ENCODE results near the gene PAGE2.

Gene PAGE2

DNA sequence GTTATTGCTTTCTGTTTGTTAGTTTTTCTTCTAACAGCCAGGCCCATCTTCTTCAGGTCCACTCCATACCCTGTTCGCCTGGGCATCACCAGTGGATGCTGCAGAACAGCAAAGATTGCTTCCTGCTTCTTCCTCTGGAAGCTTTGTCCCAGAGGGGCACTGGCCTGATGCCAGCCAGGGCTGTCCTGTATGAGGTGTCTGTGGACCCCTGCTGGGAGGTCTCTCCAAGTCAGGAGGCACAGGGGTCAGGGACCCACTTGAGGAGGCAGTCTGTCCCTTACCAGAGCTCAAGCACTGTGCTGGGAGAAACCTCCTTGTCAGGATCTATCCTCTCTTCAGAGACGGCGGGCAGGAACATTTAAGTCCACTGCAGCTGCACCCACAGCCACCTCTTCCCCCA lies 16.5 kb upstream of the PAGE2 start:
- no peak overlapping the region for H3K4me3 ChIP-seq
- TF ChIP-seq, protein P1, sequence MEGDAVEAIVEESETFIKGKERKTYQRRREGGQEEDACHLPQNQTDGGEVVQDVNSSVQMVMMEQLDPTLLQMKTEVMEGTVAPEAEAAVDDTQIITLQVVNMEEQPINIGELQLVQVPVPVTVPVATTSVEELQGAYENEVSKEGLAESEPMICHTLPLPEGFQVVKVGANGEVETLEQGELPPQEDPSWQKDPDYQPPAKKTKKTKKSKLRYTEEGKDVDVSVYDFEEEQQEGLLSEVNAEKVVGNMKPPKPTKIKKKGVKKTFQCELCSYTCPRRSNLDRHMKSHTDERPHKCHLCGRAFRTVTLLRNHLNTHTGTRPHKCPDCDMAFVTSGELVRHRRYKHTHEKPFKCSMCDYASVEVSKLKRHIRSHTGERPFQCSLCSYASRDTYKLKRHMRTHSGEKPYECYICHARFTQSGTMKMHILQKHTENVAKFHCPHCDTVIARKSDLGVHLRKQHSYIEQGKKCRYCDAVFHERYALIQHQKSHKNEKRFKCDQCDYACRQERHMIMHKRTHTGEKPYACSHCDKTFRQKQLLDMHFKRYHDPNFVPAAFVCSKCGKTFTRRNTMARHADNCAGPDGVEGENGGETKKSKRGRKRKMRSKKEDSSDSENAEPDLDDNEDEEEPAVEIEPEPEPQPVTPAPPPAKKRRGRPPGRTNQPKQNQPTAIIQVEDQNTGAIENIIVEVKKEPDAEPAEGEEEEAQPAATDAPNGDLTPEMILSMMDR (IDR thresholded peaks at IDR 0.05), result no peak
- H3K27ac ChIP-seq, result no peak overlapping the region

DNA sequence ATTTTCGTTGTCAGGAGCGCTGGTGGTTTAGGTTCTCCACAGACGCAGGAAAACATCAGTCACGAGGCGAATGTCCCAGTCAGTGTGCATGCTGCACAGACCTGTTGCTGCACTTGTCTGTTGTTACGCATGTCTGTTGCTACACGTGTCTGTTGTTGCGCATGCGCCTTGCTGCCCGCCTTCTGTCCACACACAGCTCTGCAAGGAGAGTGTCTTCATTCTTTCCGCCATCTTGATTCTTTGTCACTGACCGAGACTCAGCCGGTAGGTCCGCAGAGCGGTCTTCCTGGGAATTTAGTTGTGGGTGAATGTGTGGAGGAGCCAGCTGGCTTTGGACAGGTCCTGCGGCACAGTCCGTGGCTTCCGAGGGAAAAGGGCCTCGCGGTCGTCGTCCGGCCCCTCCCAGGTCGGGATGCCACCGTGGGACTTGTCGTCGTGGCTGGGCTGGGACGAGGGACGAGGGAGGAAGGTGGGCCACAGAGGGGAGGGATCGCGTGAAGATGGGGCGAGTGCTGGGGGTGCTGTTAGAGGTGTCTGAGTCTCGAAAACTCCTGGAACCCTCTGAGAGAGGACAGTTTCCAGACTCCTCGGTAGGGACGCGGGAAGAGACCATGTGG lies 13.9 kb upstream of the PAGE2 start, which contains the start of gene PAGE2B:
TSS of gene PAGE2B (plus strand) at position 180 of the 617 bp plus-strand sequence. CDS start 1,012 bp downstream, outside the sequence.
- Histone ChIP-seq H3K4me3 (no peak within 1 kb of the TSS), H3K27ac (no peak within 1 kb of the TSS)
- TF ChIP-seq, protein P1 (IDR thresholded peaks at IDR 0.05), result no peak
- no peak for DNase-seq (ENCODE audit: low spot score)

More for the DNA sequence above, 16.5 kb upstream of the PAGE2 start:
- DNase-seq (ENCODE audit: low spot score), result no peak

DNA sequence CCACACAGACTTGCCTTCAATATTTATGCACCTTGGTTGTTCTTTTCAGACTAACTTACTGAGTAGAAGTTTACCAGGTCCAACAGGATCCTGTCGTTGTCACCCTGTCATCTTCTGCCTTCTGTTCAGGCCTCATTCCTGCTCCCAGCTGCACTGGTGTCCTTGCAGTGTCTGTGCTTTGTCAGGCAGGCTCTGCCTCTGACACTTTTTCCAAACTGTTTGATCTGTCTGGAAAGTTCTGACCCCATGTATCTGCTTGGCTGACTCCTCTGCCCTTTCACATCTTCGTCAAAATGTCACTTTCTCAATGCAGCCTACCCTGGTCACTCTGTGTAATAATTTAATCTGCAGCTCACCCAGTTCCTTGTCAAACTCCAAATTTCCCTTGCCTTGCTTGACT lies 9.9 kb downstream of the PAGE2 start:
- Histone ChIP-seq H3K4me3 (no peak overlapping the region), H3K27ac (no peak overlapping the region)
- DNase-seq (ENCODE audit: low spot score), result no peak
- TF ChIP-seq, protein P1 (IDR thresholded peaks at IDR 0.05), result no peak

DNA sequence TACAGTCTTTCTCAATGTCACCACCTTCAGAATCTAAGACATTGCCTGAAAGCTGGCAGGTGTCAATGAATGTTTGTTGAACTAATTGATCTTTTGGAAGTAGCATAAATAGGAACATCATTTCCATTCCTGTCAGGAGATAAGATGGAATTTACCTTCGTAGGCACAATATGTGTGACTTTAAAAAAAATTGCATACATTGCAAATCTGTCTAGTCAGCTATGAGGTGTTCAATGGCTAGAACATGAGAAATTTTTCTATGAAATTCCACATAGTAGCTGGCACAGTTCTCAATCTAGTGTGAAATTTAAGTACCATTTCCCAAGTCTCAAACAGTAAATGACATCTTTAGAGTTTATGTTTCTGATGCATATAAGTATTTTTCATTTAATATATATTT lies 10.3 kb downstream of the PAGE2 start:
- DNase-seq (ENCODE audit: low spot score), result no peak
- TF ChIP-seq, protein P1 (IDR thresholded peaks at IDR 0.05), result no peak
- Histone ChIP-seq H3K27ac (no peak overlapping the region), H3K4me3 (no peak overlapping the region)

DNA sequence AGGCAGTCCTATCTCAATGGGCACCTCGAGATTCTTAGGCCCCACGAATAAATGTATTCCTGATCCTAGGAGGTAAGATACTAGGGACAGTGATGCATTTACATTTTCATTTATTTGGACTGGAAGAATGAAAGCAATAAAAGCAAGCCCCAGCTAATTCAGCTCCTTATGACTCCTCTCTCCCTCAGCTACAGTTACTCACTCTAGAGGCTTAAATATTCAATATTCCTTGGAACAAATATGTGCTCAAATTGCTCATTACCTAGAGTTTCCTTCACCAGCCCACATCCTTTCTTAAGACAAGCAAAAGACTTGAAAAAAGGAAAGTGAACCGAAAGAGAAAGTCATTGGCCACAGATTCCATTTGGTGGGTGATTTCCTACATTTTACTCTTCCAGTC lies 13.9 kb downstream of the PAGE2 start:
- H3K27ac ChIP-seq, result no peak overlapping the region
- TF ChIP-seq, protein P1 (IDR thresholded peaks at IDR 0.05), result no peak
- no peak overlapping the region for H3K4me3 ChIP-seq
- DNase-seq (ENCODE audit: low spot score), result no peak

DNA sequence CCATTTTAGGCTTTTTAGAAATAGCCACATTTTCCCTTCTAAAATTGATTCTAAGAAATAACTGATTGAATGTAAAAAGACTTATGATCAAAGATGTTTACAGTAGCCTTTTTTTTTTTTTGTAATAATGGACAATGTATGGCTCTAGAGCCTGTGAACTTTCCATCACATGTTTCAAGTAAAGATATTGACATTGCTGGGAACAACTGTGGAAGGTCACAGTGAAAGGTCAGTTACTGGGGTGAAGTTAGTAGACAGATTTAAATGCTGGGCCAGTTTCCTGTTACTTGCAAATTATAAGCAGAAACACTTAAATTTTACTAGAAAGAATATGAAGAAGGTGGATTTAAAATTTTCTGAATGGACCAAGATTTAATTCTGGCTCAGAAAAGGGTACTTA lies 18.4 kb downstream of the PAGE2 start:
- H3K27ac ChIP-seq, result no peak overlapping the region
- DNase-seq (ENCODE audit: low spot score), result no peak
- TF ChIP-seq, protein P1 (IDR thresholded peaks at IDR 0.05), result no peak
- no peak overlapping the region for H3K4me3 ChIP-seq

DNA sequence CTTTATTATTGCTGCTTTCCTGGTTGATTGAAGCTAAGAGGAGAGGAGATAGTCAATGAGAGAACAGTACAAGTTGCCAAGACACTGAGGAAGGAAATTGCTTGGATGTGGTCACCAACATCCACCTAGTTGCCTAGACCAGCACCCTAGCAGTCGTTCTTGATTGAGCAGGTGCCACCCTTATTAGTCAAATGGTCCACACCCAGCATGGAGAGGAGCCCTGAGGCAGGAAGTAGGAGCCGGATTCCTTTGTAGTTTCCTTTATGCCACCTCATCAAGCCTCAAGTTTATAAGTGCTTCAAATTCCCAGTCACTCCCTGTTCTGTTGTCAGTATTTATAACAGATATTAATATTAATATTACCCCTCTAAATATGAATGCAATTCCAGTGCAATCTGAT lies 19.1 kb downstream of the PAGE2 start:
- Histone ChIP-seq H3K27ac (no peak overlapping the region), H3K4me3 (no peak overlapping the region)
- no peak for DNase-seq (ENCODE audit: low spot score)
- TF ChIP-seq, protein P1 (IDR thresholded peaks at IDR 0.05), result no peak

Measured in coronary artery (tissue), 2 donors.